EL (cell line): ENCODE data around the gene BCAP29.
A peak's percentile ranks its signal among the peaks of the same experiment; 100 is the strongest.
"Not testable (repeated sequence)": the region's sequence is repeated elsewhere in the genome, so short reads cannot be mapped to it uniquely, and the experiment has no call there.

Experiments
- DNase-seq: peaks from one replicate; pipeline ENCODE4 v3.0.0-alpha.2; 2016

BCAP29 gene

DNA sequence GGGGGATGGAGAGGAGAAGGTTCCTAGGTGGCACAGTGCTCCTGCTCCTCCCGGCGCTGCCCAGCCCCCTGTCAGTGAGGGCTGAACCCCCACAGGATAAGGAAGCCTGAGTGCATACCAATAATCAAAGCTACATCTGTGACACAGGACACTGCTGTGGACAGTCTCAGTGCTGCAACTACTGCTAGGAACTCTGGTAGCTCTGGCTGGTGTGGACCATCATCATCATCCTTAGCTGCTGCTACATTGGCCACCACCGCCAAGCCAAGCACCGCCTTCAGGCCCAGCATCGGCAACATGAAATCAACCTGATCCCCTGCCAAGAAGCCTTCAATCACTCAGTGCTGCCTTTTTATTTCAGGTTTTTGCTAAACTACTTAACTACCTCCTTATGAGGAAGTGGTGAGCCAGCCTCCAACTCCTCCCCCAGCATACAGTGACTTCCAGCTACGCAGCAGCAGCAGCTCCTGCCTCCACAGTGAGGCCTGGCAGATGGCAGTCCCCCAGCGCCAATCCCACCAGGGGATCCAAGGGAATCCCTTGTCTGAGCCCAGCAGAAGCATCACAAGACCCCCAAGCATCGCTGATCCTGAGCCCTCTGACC is 48.5 kb downstream of the BCAP29 start:
- DNase-seq = no peak

DNA sequence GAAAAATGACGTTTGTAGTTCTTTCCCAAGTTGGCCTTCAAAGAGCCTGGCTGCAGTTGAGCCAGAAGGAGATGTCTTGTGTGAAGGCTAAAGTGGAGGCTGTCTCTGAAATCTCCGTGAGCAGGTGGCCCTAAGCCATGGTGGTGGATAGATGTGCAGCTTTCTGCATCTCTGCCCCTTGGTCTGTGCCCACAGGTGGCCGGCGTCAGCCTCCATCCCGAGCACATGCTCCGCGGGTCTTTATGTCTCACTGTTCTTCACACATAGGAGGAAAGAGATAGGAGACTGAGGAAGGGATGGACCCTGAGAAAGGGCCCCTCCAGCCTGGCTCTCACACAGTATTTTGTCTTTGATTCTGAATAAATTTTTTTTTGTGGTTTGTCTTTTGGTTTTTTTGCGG is 50.3 kb downstream of the BCAP29 start:
- no peak for DNase-seq

DNA sequence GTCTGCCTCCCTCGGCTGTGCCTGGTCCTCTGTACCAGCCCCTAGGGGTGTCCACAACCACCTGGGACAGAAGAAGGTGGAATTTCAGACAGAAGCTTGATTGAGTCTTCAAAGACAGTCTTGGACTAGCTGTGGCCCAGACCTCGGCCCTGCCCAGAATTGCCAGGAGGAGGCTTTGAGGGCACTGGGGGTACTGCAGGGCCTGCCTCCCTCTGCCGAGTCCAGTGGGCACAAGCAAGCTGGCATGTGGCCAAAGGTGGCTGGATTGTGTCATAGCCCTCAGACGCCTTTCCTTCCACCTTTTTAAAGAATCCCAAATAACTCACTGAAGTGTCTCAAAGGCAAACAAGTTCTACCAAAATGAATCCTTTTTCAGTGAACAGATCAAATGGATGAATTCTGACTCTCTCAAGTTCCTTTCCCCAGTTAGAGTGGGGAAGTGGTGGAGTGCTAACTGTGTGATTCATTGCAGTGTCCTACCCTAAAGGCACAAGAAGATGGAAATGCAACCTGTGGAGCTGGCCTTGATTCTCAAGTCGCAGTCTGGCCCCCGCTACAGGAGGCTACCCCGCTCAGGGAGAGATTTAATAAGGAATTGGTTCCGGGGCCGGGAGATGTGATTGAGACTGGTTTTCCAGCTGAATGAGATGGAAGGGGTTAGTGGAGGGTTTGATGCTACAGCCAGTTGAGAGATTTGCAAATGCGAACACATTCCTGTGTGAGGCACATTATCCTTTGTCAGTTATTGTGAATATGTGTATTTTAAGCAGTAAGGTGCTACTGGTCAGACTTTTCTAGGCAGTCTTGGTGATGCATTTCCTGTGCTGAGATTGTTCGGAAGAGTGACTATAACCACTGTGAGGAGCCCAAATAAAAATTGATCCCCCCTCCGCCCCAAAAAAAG is 51.8 kb downstream of the BCAP29 start:
- DNase-seq = no peak

DNA sequence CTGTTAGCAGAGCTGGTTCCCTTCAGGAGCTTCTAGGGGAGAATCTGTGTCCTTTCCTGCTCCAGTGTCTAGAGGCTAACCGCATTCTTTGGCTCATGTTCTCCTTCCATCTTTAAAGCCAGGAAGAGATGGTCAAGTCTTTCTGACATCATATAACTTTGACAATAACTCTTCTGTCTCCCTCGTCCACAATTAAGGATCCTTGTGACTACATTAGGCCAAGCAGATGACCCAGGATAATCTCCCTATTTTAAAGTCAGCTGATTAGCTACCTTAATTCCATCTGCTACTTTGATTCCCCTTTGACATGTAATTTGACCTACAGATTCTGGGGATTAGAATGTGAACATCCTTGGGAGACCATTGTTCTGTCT is 52.4 kb downstream of the BCAP29 start:
- no peak for DNase-seq

DNA sequence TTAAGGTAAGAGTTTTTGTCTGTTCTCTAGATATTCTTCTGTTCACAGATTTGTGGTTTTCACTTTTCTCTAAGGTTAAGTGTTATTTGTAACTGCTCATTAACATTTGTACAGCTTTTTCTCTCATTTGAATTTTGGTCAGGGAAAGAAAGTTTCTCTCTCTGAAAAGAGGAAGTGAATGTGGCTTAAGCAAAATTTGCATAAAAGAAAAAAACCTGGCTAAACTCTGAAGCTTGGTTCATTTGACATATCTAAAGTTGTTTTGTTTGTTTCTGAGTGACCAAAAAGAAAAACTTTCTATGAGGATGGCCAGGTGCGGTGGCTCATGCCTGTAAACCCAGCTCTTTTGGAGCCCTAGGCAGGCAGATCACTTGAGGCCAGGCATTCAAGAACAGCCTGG is 58.5 kb downstream of the BCAP29 start:
- DNase-seq = no peak

DNA sequence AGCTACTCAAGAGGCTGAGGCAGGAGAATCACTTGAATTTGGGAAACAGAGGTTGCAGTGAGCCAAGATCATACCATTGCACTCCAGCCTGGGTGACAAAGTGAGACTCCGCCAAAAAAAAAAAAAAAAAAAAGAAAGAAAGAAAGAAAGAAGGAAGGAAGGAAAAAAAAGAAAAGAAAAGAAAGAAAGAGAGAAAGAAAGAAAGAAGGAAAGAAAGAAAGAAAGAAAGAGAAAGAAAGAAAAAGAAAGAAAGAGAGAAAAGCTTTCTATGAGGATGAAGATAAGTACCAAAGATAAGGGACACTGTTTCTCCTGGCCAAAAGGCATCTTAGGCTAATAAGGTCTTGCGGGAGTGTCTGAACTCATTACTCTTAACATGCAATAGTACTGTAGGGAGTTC is 59.0 kb downstream of the BCAP29 start:
- DNase-seq = not testable (repeated sequence)

DNA sequence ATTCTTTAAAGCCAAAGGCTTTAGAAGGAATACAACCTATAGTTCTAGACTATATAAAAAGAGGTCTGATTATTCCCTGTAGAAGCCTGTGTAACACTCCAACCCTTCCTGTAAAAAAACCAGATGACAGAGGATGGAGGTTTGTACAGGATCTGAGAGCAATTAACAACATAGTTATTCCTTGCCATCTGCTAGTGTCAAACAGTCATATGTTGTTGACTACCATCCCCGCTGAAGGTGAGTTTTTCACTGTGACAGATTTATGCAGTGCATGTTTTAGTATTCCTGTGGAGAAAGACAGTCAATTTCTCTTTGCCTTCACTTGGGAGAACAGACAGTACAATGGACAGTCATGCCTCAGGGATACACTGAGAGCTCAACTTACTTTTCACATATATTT is 61.6 kb downstream of the BCAP29 start:
- DNase-seq = no peak

DNA sequence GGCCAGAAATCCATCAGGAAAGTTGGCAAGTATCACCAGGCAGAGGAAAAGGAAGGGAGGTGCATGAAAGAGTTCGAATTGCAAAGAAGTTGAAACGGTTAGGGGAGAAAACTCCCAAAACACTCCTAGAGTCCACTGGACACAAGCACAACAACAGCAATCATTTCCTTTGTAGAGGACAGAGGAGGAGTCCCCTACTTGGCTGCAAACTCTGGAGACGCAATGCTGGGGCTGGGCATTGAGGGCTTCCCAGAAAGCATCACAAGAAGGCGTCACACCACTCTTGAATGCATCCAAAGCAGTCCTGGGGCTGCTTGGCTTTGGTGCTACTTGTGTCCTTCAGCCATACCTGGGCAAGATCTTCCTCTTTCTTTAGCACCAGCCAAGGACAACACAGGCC is 62.5 kb downstream of the BCAP29 start:
- no peak for DNase-seq

DNA sequence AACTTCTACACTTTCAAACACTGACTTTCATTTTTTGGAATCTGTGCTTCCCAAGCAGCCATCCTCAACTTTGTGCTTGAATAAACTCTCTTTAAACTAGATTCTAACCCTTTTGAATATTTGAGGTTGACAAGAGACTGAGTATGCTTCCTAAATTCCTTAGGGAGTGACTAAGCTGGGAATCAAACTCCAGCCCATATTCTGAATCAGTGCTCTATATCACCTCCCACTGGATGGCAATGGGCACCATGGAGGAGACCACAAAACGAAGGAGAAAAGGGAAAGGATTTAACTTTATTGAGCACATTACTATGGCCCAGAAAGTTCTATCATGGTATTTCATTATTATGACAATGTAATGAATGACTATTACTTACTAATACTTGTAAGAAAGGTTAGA is 63.4 kb downstream of the BCAP29 start:
- DNase-seq = peak; percentile 76

DNA sequence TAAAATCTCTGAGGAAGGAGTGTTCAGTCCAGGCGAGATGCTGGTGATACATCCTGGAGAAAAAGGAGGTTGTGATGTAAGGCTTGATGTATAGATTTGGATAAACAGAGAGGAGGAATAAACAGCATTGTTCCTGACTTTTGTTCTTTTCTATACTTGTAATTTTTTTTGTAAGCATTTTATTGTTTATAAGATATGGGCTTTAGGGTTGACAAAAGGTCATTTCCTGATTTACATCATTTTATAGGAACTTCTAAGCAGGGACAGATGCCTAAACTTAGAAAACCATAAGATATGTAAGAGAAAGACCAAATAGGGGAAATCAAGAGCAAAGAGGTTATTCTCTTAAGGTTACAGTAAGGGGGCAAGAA is 63.9 kb downstream of the BCAP29 start:
- DNase-seq = no peak

DNA sequence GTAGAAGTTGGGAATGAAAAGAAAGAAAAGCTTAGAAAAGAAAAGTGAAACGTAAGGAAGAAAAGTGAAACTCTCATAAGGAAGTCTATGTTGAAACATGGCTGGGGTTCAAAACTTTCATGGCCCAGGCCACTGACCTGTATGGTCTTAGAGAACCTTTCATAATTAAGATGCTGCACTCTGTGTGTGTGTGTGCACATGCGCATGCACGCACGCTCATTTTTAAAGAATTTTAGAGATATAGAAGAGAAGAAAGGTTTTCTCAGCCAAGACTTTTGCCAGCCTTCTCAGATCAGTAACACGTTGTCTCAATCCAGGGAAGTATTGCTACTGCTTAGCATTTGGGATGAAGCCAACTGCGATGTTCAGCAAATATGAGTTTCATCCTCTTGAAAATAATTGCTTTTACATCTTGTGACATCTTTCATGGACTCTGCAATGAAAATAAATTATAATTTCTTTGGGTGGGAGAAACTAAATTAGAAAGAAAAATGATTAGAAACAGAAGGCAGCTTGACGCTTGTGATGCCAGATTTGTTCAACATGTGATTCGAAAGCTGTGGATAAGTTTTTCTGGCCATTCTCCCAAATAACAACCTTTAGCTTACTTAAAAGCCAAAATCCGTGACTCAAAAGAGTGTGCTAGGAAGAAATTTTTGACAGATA is 64.4 kb downstream of the BCAP29 start:
- DNase-seq = no peak

DNA sequence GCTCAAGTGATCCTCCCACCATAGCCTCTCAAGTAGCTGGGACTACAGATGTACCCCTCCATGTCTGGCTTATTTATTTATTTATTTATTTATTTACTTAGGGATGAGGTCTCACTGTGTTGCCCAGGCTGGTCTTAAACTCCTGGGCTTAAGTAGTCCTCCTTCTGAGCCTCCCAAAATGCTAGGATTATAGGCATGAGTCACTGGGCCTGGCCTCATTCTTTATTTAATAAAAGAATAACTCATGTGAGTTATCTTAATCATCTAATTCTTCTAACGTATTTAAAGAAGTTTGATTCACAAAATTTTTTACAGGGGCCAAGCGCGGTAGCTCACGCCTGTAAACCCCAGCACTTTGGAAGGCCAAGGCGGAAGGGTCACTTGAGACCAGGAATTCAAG is 72.6 kb downstream of the BCAP29 start:
- DNase-seq = no peak

DNA sequence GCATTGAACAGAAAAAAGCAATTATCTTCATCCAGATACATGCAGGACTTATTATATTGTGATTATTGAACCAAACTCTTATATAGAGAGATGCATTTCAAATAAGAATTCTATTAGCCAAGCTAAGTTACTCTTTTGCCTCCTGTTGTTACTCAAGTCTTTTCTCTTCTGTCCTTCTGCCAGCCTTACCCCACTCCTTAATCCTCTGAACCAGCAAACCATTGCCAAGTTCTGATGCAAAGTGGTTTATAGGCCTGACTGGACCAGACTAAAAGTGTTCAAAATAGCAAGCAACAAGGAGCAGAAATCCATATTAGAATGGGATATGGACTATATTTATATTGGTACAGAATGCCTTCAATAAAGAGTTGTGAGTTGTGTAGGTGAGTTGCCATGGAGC is 78.4 kb downstream of the BCAP29 start:
- DNase-seq = no peak

DNA sequence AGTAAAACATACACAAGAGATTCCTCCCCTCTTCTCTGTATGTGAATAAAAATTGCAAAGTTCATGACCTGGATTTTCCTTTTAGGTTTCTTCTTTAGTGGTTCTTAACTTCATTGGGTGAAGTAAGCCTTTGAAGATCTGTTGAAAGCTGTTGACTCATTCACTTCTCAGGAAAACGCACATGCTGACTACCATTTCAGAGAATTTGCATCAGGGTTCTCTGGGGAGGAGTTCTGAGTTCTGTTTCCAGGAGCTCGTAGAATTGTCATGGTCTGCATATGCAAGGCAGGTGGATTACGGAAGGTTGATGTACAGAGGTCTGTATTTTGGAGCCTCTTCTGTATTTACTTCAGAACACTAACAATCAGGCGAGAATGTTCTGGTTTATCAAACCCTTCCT is 79.6 kb downstream of the BCAP29 start:
- DNase-seq = peak; percentile 72

DNA sequence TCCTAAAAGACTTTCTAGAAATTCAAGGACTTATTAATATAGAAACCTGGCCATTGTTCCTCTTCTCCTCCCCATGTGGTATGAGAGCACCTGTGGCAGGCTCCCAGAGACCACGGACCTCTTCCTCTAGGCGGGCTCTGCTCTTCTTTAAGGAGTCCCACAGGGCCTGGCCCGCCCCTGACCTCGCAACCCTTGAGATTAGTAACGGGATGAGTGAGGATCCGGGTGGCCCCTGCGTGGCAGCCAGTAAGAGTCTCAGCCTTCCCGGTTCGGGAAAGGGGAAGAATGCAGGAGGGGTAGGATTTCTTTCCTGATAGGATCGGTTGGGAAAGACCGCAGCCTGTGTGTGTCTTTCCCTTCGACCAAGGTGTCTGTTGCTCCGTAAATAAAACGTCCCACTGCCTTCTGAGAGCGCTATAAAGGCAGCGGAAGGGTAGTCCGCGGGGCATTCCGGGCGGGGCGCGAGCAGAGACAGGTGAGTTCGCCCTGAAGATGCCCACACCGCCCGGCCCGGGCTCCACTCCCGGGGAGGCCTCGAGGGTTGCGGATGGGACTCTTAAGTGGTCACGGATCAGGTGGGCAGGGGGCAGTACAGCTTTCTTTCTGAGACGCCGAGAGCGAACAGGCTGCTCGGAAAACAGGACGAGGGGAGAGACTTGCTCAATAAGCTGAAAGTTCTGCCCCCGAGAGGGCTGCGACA is 80.5 kb downstream of the BCAP29 start, which contains the start of gene SLC26A4:
Gene SLC26A4 (plus strand): TSS at position 448 of the 700 bp plus-strand sequence. CDS start 814 bp downstream, outside the sequence.
- DNase-seq = peak; percentile 18

DNA sequence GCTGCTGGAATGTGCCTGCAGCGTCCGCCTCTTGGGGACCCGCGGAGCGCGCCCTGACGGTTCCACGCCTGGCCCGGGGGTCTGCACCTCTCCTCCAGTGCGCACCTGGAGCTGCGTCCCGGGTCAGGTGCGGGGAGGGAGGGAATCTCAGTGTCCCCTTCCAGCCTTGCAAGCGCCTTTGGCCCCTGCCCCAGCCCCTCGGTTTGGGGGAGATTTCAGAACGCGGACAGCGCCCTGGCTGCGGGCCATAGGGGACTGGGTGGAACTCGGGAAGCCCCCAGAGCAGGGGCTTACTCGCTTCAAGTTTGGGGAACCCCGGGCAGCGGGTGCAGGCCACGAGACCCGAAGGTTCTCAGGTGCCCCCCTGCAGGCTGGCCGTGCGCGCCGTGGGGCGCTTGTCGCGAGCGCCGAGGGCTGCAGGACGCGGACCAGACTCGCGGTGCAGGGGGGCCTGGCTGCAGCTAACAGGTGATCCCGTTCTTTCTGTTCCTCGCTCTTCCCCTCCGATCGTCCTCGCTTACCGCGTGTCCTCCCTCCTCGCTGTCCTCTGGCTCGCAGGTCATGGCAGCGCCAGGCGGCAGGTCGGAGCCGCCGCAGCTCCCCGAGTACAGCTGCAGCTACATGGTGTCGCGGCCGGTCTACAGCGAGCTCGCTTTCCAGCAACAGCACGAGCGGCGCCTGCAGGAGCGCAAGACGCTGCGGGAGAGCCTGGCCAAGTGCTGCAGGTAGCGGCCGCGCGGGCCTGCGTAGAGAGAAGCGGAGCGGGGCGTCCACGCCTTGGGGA is 81.2 kb downstream of the BCAP29 start:
- peak; percentile 53 for DNase-seq

DNA sequence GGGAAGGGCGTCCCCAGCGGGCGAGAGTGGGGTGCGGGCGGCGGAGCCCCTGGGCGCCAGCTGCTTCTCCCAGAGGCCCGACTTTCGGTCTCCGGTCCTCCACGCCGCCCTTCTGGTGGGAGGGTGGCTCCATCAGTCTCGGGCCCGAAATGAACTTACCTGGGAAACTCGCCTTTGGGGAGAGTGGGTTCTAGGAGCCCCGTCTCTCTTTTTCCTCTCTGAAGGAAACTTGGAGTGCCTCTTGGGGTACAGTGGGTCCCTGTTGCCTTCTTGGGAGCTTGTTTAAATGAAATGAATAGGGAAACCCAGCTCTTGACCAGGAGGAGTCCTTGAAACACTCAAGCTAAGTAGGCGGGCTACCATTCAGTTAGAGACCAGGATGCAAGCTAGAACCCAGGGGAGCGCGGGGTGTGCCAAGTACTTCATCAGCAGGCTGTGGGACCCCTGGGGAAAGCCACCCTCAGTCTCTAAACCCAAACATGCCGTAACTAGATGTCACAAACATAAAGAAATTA is 81.9 kb downstream of the BCAP29 start:
- DNase-seq = no peak

DNA sequence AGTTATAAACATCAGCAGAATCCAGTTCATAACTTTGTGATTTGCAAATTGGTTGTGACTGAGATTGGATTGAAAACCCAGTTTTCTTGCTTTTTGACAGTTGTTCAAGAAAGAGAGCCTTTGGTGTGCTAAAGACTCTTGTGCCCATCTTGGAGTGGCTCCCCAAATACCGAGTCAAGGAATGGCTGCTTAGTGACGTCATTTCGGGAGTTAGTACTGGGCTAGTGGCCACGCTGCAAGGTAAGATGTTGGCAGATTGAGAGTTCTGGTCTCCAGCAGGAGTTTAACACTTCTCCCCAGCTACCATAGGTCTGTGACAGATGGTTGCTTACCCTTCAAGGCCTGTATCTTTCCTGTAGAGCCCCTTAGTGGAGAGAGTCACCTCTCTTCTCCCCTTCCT is 83.2 kb downstream of the BCAP29 start:
- DNase-seq = no peak

DNA sequence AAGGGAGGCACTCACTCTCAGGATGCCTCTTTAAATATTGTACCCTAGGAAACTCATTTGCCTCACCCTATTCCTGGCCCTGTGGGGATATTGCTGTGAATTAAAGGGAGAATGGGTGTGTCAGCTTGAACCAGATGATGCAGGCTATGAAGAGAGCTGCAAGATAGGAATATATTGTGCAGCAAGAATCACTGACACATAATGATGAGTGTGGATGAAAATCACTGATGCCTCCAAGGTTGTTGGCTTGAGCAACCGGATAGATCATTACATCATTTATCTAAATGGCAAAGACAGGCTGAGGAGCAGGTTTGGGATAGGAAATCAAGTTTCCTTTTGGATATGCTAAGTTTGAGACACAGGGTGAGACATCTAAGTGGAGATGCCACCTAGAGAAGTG is 86.7 kb downstream of the BCAP29 start:
- no peak for DNase-seq

DNA sequence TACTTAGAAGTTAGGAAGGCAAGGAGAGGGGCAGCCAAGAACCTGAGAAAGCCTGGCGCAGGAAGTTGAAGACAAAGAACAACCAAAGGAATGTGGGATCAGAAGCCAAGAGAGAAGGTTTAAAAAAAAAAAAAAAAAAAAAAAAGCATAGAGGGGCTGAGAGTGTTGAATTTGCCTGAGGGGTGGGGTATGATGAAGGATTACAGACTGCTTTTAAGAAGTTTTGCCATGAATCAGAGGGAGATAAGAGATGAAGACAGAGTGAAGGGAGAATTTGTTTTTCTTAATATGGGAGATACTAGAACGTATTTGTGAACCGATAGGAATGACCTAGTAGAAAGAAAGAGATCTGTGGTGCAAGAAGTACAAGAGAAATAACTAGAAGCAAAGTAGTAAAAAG is 87.3 kb downstream of the BCAP29 start:
- no peak for DNase-seq

DNA sequence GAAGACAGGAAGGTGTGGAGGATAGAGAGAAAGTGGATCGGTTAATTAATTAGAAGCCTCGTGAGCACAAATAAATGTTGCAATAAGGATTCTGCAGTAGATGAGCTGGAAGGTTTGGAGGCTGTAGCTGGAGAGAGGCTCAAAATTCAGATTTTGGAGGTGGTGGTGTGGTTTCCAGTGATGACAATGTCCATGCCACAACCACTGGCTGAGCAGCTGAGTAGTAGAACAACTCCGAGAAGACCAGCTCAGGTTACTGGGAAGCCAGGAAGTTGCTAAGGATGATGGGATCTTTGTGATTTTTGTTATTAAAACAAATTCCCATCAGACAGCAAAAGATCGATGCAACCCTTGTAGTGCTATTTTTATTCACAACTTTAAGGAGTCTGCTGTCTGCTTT is 88.2 kb downstream of the BCAP29 start:
- no peak for DNase-seq
